ENCODE results near the gene SIRPD. TPM values are rescaled to one million over a fixed set of nuclear protein-coding genes. Genes with fewer than 3 reads are reported as not detected.

SIRPD gene
- total and polyA plus RNA-seq, 2 of the 8 experiments (the other 6 are each of a cell fraction or from before 2014, with no cell fraction given) = not detected

DNA sequence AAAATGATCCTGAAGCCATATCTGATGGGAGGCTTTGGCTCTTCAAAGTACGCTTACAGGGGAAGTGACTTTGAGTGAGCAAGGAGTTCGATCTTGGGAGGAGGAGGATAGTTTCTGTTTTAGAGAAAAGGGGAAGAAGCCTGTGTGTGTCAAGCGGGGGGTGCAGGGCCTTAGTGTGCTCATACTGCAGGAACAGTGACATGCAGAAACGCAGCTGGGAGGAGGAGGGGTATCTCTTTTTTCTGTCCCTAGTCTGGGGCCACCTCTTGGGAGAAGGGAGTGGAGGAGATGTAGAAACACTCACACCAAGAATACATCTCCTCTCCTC lies 19.8 kb downstream of the SIRPD start (continued):
- TF ChIP-seq EGR1 (IDR thresholded peaks at IDR 0.05; ENCODE audit: borderline replicate concordance, low read depth, low read length) (no peak), SIX5 (IDR thresholded peaks at IDR 0.05; ENCODE audit: low read depth, low read length) (no peak), CHD1 (IDR thresholded peaks at IDR 0.05; ENCODE audit: low read depth, low read length) (no peak), RBBP5 (IDR thresholded peaks at IDR 0.05; ENCODE audit: borderline replicate concordance, low read depth, low read length) (no peak), CTBP2 (IDR thresholded peaks at IDR 0.05; ENCODE audit: borderline replicate concordance, insufficient read depth, insufficient read length, low read length) (no peak)

Measured in H1 (cell line).